Progenitor cell of endocrine pancreas (in vitro differentiated cells): ENCODE measurements around the gene TTC28. TPM values are rescaled to one million over a fixed set of nuclear protein-coding genes. Genes with fewer than 3 reads are reported as not detected.
"Not testable (repeated sequence)": the region's sequence is repeated elsewhere in the genome, so short reads cannot be mapped to it uniquely, and the experiment has no call there.

Experiments used
- DNase-seq: peaks from one replicate; pipeline ENCODE4 v3.0.0; 2021; ENCODE audit warnings: low spot score; ENCODE audit not compliant: unreplicated experiment
- H3K27ac Mint-ChIP-seq: 2 replicates; pipeline ENCODE4 v1.8.0; 2021; ENCODE audit warnings: mild to moderate bottlenecking, moderate library complexity, mixed read lengths
- H3K27me3 Mint-ChIP-seq: 2 replicates; pipeline ENCODE4 v1.8.0; 2021; ENCODE audit warnings: mixed read lengths
- H3K36me3 Mint-ChIP-seq: 2 replicates; pipeline ENCODE4 v1.8.0; 2022; ENCODE audit warnings: mixed read lengths; ENCODE audit not compliant: insufficient read depth
- H3K4me1 Mint-ChIP-seq: 2 replicates; pipeline ENCODE4 v1.8.0; 2021; ENCODE audit warnings: low read depth, mixed read lengths
- H3K4me3 Mint-ChIP-seq: 2 replicates; pipeline ENCODE4 v1.8.0; 2021; ENCODE audit warnings: low read depth, mild to moderate bottlenecking, moderate library complexity, mixed read lengths
- H3K9me3 Mint-ChIP-seq: 2 replicates; pipeline ENCODE4 v1.8.0; 2021; ENCODE audit warnings: low read depth, mixed read lengths
- total RNA-seq: library from RNA; stranded (reverse); gene quantifications from 2 replicates; pipeline ENCODE4 v1.2.1, GENCODE V29; 2021
- TF ChIP-seq, protein P1 (sequence below): fragments of 200-600 bp; sonication (generic); IDR thresholded peaks from one replicate; pipeline ENCODE4 v1.5.0; 2021; ENCODE audit warnings: antibody characterized with exemption, mild to moderate bottlenecking; ENCODE audit not compliant: unreplicated experiment

Gene TTC28
- total RNA-seq, 1 donor from 2014 or later: 35.2 TPM

DNA sequence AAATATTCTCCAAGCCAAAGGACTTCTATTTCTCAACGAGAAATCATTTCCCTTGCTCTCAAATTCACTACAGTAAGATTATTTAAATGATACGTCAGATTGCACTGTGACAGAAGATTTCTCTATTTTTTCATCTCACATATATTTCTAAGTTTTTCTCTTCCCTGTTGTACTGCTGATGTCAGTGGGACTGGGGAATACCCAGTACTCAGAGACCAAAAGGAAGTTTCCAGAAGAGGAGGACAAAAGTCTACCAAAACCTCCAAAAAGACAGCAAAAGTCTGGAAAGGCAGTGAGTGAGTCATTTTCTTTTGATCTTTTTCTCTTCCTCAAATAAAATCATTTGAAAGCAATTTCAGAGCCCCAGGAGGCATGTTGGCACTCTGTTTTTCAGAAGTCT is 610.8 kb downstream of the TTC28 start:
- H3K9me3 Mint-ChIP-seq: no peaks in the 10 kb centered on the region
- no peak for DNase-seq
- peaks cover 3% of the 10 kb centered on the region for H3K36me3 Mint-ChIP-seq
- TF ChIP-seq, protein P1, sequence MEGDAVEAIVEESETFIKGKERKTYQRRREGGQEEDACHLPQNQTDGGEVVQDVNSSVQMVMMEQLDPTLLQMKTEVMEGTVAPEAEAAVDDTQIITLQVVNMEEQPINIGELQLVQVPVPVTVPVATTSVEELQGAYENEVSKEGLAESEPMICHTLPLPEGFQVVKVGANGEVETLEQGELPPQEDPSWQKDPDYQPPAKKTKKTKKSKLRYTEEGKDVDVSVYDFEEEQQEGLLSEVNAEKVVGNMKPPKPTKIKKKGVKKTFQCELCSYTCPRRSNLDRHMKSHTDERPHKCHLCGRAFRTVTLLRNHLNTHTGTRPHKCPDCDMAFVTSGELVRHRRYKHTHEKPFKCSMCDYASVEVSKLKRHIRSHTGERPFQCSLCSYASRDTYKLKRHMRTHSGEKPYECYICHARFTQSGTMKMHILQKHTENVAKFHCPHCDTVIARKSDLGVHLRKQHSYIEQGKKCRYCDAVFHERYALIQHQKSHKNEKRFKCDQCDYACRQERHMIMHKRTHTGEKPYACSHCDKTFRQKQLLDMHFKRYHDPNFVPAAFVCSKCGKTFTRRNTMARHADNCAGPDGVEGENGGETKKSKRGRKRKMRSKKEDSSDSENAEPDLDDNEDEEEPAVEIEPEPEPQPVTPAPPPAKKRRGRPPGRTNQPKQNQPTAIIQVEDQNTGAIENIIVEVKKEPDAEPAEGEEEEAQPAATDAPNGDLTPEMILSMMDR: no peak
- H3K27me3 Mint-ChIP-seq: no peaks in the 10 kb centered on the region
- no peaks in the 10 kb centered on the region for H3K4me1 Mint-ChIP-seq
- H3K27ac Mint-ChIP-seq: no peak overlapping the region
- no peak overlapping the region for H3K4me3 Mint-ChIP-seq

DNA sequence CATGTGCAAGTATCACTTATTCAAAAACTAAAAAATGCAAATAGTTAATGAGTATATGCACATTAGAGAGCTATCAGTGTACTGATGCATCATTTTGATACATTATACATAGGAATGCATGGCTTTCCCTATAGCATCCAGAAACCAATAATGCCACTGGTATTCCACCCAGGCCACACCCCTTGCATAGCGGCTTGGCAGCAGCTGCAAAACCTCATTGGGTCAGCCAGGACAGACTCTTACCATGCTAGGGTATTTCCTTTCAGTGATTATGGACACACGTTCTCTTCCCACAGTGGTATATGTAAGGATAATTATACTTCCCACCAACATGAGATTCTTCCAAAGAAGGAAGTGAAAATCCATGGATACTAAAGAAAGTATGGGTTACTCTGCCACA is 614.7 kb downstream of the TTC28 start:
- TF ChIP-seq, protein P1: no peak
- H3K27me3 Mint-ChIP-seq: no peaks in the 10 kb centered on the region
- peaks cover 4% of the 10 kb centered on the region for H3K9me3 Mint-ChIP-seq
- no peak overlapping the region for H3K4me3 Mint-ChIP-seq
- H3K4me1 Mint-ChIP-seq: no peaks in the 10 kb centered on the region
- H3K36me3 Mint-ChIP-seq: peaks cover 9% of the 10 kb centered on the region
- no peak for DNase-seq
- no peak overlapping the region for H3K27ac Mint-ChIP-seq

DNA sequence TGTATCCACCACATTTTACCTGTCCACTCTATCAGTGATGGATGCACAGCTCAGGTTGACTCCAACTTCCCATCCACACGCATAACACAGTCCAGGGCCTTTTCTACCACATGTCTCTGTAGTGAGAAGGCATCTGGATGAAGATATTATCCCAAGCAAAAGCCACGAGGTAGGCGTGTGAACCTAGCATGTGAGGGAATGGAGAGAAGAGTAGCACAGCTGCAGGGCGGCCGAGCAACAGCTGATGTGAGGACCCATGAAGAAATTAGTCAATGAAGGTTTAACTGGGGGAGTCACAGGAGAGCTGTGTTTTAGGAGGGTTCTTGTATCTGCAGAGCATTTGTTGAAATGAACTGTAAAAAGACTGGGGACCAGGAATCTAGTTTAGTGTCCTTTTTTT is 616.0 kb downstream of the TTC28 start:
- TF ChIP-seq, protein P1: no peak
- Mint-ChIP-seq H3K9me3 (peaks cover 4% of the 10 kb centered on the region), H3K4me3 (no peak overlapping the region), H3K27me3 (no peaks in the 10 kb centered on the region), H3K36me3 (peaks cover 9% of the 10 kb centered on the region), H3K27ac (no peak overlapping the region), H3K4me1 (no peaks in the 10 kb centered on the region)
- DNase-seq: no peak

DNA sequence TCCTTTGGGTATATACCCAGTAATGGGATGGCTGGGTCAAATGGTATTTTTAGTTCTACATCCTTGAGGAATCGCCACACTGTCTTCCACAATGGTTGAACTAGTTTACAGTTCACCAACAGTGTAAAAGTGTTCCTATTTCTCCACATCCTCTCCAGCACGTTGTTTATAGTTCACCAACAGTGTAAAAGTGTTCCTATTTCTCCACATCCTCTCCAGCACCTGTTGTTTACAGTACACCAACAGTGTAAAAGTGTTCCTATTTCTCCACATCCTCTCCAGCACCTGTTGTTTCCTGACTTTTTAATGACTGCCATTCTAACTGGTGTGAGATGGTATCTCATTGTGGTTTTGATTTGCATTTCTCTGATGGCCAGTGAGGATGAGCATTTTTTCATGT is 619.0 kb downstream of the TTC28 start:
- not testable (repeated sequence) for DNase-seq, H3K4me3 Mint-ChIP-seq, H3K27ac Mint-ChIP-seq, H3K9me3 Mint-ChIP-seq, H3K4me1 Mint-ChIP-seq, H3K27me3 Mint-ChIP-seq, H3K36me3 Mint-ChIP-seq

DNA sequence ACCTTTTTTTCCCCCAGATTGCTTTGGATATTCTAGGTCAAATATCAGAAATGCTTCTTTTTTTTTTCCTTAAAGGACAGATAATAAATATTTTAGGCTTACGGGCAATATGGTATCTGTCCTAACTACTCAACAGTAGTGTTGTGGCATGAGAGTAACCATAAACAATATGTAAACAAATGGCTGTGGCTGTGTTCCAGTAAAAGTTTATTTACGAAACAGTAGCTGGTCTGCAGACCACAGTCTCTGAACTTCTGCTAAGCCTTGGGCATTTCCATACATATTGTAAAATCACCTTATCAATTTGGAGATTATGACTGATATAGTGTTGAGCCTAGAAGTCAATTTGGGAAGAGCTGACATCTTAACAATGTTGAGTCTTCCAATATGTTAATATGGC is 621.6 kb downstream of the TTC28 start:
- H3K4me1 Mint-ChIP-seq: peaks cover 2% of the 10 kb centered on the region
- H3K4me3 Mint-ChIP-seq: no peak overlapping the region
- TF ChIP-seq, protein P1: no peak
- H3K27ac Mint-ChIP-seq: no peak overlapping the region
- H3K36me3 Mint-ChIP-seq: peaks cover 9% of the 10 kb centered on the region
- no peaks in the 10 kb centered on the region for H3K27me3 Mint-ChIP-seq
- no peak for DNase-seq
- H3K9me3 Mint-ChIP-seq: peaks cover 4% of the 10 kb centered on the region

DNA sequence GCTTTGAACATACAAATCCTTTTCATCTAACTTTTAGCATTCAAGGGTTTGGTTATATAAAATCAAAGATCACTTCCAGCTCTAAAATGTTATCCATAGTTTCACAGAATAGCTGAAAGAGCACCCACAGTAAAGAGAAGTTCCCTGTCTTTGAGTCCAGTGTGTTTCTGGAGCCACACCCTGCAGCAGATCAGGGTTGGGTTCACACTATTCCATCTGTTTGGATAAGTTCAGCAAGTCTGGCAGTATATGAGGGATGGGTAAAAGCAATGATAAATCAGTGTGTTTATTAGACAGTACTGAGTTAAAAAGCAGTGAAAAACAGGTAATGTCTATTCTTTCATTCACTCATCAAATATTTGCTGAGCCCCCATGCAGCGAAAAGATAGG is 624.8 kb downstream of the TTC28 start:
- Mint-ChIP-seq H3K27me3 (no peaks in the 10 kb centered on the region), H3K4me3 (no peak overlapping the region), H3K27ac (no peak overlapping the region), H3K36me3 (no peaks in the 10 kb centered on the region), H3K4me1 (peaks cover 2% of the 10 kb centered on the region), H3K9me3 (no peaks in the 10 kb centered on the region)
- TF ChIP-seq, protein P1: no peak
- no peak for DNase-seq
